ENCODE measurements around the gene SWAP70.
A peak's percentile ranks its signal among the peaks of the same experiment; 100 is the strongest.

Gene SWAP70

DNA sequence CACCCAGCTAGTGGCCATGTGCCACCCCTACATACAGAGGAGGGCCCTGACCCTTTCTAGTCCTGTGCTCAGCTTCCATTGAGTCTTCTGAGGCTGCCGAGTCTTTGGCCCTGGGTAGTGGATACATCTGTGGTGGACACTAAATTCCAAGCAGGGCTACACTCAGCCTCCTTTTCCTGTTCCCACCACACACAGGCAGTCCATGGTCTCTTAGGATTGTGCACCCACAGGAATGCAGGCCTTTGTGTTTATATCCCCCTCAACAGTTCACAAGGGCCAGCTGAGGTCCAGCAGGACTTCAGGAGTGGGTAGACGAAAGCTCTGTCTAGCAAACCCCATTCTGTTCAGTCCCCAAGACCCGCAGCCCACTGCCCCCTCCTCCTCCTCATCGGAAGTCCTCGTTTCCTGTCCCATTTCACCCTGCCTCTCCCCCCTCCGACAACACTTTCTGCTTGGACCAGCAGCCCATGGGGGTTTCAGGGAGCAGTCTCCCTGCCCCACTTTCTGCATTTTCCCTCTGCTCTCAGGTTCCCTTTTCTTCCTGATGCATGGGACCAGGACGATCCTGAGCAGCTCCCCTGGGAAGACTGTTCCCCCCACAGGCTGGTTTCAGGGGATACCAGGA lies 91.8 kb downstream of the SWAP70 start:
- DNase-seq = no peak

DNA sequence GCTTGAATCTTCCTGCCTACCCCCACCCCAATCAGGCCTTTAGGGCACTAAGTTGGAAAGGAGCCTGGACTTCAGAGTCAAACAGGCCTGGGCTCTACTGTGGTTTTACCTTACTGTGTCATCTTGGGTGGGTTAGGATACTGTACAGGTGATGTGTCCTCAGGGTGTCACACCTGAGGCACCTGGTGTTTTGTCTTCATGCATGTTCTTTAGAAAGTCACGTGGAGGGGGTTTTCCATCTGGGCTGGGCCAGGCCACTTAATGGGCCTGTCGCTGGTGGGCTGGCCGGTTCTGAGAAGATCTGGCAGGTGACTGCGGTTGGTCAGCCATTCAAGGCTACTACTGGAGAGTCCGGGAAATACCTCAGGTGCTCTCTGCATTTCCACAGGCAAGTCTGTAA lies 92.6 kb downstream of the SWAP70 start:
- DNase-seq = no peak

DNA sequence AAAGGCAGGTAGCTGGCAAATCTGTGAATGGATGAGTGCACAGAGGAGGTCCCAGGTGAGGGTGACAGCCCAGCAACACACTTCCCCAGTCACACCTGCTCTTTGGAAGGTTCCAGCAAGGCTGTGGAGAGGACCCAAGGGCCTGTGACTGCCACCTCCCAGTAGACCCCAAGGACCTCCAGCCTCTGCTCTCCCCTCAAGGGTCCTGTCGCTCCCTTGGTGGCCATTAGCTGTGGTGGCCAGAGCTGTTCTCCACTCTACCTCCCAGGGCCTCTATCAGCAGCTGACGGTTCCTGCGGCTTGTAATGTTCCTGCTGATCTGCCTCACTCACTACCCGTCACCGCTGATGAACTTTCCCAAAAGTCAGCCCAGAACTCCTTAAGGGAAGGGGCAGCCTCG lies 93.0 kb downstream of the SWAP70 start:
- DNase-seq = no peak

DNA sequence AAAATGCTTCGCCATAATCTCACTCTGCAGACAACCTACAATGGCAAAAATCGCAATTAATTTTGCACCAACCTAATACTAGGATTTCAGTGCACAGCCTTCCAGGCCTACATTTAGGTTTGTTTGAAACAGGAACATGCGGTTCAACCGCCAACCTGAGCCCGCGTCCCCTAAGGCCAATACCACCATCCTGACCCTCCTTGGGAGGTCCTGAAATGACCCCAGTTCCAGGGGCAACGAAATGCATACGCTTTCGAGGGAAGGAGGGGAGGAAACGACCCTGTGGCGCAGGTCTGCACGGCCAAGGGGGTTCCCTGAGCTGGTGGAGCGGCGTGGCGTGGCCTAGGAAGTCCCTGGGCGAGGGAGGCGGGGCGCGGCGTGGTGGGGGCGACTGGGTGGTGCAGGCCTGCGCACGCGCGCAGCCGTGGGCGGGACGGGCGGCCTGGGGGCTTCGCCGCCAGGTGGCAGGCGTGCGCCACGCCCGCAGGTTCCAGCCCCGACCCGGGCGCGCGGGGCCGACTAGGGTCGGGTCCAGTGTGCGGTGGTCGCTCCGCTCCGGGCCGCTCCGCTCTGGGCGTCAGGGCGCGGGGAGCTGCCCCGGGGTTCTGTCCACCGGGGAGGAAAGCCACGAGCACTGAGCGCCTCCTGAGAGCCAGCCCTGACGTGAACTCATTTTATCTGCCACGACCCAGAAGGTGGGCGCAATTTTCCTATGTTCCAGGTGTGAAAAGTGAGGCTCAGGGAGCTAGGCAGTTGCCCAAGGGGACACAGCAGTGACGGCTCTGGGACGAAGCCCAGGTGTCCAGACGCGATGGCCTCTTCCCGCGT lies 94.1 kb downstream of the SWAP70 start:
- peak; percentile 38 for DNase-seq

DNA sequence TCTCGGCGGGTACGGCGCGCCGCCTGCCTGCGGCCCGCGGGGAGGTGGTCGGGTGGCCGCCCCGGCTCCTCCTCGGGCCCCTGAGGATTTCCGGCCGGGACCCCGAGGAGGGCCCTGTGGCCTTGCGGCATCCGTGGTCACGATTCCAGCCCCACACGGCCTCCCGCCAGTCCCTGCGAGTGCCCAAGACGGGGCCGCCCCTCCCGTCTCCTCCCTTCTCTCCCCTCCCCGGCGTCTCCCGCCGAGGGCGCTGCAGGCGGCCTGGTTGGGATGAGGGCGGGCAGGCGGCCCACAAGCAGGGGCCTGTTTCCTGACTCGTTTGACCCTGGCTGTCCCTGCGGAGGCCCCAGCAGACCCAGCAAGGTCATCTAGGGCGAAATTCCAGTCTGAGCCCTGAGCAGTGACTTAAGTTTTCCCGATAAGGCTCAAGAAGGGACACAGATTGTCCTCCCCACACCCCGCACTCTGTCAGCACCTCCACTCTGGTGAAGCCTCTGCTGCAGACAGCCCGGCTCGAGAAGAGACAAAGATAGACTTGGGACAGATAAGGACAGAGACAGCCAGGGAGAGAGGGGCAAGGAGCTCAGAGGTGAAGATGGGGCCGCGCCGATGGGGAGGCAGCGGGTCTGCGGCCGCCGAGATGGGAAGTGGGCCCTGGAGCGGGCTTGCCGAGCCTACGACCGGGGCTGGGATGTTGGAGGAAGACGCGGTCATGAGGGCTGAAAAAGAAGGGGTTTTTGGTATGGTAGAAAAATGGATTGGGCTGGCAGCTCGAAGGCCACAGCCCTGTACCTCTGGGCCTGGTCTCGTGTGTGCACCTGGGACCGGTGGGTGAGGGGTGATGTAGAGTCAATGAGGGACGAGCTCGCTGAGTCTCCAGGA lies 95.0 kb downstream of the SWAP70 start:
- DNase-seq = peak; percentile 18

DNA sequence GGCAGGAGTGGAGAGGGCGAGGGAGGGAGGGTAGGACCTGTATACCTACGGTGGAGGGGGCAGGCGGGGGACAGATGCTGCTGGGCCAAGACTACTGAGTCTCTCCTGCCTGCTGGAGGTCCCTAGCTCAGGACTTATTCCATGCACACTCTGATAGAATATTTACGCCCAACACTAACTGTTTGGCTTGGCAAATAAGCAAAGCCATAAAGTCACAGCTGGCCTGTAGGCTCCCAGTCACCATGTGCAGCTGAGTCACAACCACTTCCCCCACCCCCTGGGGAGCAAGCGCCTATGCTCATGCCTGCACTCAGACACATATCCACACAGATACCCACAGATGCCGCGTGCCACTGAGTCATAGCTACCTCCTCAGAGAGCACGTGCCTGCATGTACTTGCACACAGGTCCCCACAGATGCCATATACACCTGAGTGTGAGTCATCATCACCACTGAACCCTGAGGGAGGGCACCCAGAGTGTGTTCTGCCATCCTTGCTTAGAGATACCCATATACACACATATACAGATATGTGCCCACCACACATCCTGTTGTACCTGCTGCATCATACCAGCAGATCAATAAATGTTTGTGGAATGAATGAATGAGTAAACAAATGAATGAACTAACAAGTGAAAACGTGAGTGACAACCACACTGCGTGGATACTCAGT lies 95.8 kb downstream of the SWAP70 start:
- peak; percentile 75 for DNase-seq

DNA sequence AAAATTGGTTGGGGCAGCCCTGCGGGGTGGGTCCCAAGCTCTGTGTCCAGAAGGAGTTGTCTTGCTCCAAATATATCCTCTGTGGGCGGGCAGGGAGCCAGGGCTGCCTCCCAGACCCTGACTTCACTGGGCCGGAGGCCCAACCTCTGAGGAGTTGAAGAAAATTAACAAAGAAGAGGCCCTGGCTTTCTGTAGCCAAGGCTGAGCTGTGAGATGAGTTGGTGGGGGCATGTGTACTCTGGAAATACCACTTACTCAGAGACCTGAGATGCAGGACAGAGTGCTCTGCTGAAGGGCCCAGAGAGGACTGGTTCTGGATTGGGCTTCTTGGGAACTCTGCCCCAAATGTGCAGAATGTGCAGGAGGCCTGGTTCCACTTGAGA lies 96.3 kb downstream of the SWAP70 start:
- no peak for DNase-seq

DNA sequence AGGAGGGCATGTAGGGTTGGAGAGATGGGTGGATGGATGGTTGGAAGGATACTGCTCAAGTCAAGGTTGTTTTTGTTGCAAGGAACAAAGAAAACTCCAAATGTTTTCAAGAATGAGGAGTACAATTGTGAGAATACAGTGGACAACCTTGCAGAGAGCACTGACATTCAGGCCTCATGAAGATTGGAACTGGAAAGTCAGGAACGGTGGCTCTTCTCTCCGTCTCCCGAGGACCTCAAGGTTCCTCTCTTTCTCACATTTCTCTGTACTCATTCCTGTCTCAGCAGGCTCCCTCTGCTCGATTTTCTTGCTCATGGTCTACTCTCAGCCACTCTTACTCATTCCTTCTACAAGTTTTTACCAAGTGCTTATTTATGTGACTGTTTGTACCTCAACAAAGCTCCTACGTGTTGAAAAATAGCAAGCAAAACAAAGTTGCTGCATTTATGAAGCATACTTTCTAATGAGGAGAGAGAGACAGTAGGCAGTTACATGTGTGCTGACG lies 97.6 kb downstream of the SWAP70 start:
- no peak for DNase-seq

DNA sequence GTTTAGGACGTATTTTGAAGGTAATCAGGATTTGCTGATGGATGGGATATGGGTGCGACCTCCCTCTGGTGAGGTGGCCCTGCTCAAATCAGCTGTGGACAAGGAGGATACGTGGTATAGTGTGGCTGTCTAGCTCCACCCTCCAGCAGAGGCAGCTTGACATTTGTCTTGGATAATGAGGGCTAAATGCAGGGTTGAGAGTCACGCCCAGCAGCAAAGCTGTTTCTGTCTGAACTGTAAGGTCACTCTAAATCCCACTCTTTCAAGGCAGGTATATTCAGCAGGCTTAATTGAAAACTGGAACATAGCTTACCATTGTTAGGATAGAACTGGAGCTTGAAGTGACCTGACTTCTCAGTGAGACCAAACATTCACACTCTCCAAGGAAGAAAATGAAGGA lies 98.7 kb downstream of the SWAP70 start:
- no peak for DNase-seq

DNA sequence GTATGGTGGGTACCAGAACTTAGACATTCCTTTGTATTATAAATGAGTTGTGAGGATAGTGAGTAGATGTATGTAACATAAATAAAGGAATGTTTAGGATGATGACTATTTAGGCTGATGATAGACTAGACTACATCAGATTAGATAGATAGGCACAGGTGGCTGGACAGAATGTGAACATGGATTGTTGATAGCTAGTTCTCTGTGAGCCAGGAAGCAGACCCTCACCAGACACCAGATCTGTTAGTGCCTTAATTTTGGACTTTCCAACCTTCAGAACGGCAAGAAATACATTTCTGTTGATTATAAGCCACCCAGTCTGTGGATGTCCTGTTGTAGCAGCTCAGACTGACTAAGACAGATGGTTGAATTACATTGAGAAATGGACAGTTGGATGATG lies 99.4 kb downstream of the SWAP70 start:
- DNase-seq = no peak

DNA sequence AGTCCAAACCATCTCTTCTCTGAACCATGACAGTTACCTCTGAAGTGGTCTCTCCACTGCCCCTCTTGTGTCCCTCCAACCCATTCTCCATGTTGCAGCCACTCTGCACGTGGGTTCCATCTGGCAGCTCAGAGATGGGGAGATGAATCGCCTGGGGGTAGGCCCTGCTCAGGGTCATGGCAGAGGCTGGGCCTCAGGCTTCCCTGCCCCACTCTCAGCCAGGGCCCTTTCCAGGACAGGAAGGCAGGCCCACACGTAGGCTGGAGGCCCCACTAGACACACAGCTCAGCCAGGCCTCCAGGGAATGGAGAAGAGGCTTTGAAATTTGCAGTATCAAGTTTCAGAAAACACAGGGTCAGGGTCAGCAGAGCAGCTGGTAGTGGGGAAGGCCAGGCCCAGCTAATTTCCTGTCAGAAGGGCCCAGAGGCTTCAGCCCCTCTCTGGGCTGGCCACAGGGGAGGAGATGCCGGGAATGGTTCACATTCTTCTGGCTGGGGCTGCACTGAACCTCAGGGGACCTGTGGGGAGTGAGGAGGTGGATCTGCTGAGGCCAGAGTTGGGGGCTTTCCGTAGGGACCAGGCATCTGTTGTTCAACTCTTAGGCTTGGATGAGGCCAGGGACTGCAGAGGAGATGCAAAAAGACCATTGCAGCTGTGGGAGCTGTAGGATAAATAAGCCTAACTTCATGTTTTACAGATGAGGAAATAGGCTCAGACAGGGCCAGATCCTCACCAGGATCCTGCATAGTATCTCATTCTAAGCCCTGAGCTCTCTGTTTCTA lies 101.6 kb downstream of the SWAP70 start:
- DNase-seq = peak; percentile 12

DNA sequence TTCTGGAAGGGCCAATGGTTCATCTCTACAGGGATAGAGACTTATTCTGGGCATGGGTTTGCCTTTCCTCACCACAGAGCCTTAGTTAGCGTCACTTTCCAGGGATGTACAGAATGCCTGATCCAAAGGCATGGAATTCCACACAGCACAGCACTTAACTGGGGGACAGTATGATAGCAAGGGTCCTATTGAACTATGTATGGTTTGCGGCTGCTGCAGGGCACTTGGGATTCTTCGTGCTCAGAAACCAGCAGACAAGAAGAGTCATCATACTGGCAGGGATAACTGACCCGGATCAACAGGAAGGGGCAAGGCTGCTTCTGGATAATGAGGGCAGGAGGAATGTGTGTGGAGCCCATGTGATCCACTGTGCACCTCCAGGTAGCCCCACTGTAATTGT lies 105.7 kb downstream of the SWAP70 start:
- DNase-seq = no peak

DNA sequence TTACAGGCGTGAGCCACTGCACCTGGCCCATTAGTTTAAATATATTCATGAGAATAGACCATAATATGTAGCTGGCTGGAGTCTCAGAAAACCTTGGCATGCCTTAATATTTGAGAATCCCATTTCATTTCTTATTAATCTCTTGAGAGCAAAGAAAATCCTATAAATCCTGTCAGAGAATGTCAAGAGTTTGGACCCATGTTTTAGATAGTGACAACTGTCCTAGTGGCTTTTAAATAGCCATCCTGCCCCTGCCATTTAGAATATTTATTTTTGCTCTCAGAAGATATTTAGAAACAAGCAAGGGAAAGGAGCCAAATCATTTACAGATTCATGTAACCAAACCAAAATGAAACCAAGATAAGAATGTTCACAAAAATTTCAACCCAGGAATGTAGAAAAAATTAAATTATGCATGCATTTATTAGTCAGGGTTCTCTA lies 107.2 kb downstream of the SWAP70 start:
- no peak for DNase-seq

DNA sequence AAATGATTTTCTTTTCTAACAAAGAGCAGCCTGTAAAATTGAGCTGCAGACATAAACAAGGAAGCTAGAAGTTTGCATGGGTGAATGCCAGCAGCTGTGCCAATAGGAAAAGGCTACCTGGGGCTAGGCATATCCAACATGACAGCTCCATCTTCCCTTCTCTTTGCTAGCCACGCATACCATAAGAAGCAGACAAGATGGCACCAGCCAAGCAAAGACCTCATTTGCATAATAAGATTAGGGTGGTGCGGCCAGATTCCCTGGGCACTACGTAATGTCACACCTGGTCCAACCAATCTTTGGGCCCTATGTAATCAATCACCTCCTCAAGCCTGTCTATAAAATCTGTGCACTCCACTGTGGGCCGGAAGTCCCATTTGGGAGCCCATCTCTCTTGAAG lies 108.3 kb downstream of the SWAP70 start:
- no peak for DNase-seq

DNA sequence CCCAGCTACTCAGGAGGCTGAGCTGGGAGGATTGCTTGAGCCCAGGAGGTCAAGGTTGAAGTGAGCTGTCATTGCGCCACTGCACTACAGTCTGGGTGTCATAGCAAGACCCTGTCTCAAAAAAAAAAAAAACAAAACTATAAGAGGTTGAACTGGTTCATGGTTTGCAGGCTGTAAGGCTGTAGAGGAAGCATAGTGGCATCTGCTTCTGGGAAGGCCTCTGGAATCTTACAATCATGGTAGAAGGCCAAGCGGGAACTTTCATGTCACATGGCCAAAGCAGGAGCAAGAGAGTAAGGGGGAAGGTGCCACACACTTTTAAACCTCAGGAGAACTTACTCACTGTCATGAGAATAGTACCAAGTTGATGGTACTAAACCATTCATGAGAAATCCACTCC lies 109.6 kb downstream of the SWAP70 start:
- DNase-seq = no peak

DNA sequence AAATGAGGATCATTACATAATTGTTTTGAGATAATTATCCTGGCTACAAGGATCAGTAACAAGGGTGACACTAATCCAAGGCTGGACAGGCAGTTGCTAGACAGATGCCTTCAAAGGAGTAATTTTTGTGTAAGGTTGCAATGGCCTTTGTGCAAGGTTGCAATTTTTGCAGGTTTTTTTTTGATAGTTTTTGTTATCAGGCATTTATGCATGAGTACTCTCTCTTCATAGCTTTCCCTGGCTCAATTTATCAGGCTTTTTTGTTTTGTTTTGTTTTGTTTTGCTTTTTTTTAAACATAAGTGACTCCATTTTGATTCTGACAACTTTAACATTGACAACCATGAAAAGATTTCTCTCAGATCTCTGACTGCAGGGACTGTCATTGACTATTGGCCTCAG lies 110.2 kb downstream of the SWAP70 start:
- DNase-seq = no peak

DNA sequence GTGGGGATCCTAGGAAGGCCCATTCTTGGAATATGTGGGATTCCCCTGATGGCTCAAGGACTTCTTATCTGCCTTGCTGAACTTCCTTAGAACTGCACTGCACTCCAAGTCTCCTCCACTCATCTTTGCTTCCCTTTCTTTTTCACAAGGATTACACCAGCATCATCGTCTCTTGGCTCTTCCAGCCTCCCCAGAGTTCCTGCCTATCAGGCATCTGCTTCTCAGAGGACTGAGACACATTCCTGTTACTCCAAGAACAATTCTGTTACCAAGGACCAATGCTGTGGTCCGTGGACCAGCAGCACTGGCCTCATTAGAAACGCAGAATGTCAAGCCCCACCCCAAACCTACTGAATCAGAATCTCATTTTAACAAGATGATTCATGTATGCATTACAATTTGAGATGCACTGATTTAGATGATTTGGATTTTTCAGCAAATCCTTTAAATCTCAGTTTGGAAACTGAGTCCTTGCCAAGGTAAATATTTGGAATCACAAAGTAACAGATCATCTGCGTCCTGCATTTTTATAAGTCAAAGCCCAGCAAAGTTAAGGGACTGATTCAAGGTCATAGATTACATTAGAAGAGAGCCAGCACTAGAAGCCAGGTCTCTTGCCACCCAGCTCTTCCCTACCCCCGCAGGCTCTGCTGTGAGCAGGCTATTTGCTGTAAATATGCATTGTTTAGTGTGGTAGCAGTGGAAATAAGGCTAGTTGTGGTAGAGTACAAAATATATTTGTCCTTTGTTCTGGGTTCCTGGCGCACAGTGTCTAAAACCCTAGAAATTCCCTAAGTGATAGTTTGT lies 110.9 kb downstream of the SWAP70 start:
- no peak for DNase-seq

DNA sequence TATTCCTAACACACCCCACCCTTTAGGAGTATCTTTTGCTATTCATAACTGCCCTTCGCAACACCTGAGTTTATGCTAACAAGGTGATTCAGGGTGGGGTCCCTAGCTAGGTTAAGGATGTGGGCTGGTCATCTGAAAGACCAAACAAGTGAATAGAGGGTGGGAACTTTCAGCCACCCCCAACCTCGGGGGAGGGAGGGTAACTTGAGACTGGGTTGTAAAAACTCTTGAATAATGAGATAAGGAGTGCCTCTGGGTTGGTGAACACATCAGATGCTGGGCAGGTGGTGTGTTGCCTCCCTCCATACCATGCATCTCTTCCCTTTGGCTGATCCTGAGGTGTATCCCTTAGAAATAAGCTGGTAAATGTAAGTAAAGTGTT lies 111.5 kb downstream of the SWAP70 start:
- DNase-seq = no peak

DNA sequence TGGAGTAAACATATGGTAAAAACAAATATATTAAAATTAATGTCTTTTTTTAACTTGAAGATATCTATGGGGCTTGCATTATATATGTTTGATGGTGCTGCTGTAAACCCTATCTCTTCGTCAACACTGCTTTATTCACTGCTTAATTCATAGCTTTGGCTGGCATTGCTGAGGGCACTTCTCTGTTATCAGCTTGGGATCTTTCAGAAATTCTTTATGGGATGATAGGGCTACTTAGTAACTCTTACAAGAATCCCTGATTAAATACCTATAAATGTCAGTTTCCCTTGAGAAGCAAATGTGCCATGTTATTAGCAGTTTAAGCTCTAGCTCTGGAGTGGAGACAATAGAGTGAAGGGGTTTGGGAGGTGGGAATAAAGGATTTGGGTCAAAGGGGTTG lies 112.3 kb downstream of the SWAP70 start:
- DNase-seq = no peak

DNA sequence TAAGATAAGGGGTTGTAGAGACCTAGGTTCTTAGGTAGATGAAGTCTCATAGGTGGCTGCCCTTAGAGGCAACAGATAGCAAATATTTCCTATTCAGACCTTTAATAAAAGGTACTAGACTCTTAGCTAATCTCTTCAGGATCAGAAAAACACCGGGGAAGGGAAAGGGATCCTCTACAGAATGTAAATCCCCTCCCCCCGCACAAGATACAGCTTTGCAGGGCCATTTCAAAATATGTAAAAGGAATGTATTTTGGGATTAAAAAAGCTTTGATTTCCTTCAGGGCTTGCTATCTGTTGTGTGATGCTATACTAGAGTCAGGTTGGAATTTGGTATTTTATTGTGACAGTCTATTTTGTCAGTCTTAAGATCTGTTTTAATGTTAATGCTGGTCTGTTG lies 113.2 kb downstream of the SWAP70 start:
- DNase-seq = no peak

DNA sequence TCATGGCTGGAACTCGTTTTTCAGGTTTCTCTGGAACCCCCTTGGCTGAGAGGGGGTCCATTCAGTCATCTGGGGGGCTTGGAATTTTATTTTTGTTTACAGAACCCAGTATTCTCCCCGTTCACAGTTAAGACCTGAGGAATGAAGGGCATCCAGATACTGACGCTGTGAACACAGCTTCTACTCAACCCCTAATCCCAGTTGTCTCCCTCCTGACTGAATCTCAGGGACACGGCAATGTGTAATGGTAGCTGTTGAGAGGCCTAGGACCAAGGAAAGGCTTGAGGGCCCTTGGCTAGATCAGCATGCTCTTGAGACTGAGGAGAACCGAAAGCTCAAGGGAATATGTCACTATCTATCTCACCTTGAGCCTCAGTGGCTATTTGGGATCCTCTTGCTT lies 113.6 kb downstream of the SWAP70 start:
- no peak for DNase-seq

All from DMS153 (cell line).